HEK293T (cell line): ENCODE measurements around the gene C2orf66.

ENCODE experiments used
- CTCF ChIA-PET: fragments of 350-600 bp; formaldehyde crosslinking; extraction: SDS; loops from one replicate; lab custom pipeline; 2021; ENCODE audit warnings: antibody characterized with exemption, inconsistent platforms; lab: Yijun Ruan, JAX
- POLR2A ChIA-PET: fragments of 350-600 bp; formaldehyde crosslinking; extraction: SDS; loops from one replicate; lab custom pipeline; 2020; ENCODE audit warnings: antibody characterized with exemption, inconsistent platforms; lab: Yijun Ruan, JAX
- DNase-seq: peaks from one replicate; pipeline ENCODE4 v3.0.0; 2012; ENCODE audit warnings: mixed read lengths; ENCODE audit errors: extremely low spot score
- ARNT ChIP-seq: fragments of 450-650 bp; IDR thresholded peaks from 2 replicates; pipeline ENCODE4 v1.6.1; 2017; ENCODE audit warnings: mild to moderate bottlenecking
- BHLHE40 ChIP-seq: fragments of 450-650 bp; IDR thresholded peaks from 2 replicates; pipeline ENCODE4 v1.6.1; 2016; ENCODE audit warnings: mild to moderate bottlenecking, moderate library complexity, borderline replicate concordance
- CTBP1 ChIP-seq: fragments of 450-650 bp; IDR thresholded peaks from 2 replicates; pipeline ENCODE4 v1.6.1; 2016; ENCODE audit warnings: borderline replicate concordance
- ELF4 ChIP-seq: fragments of 450-650 bp; IDR thresholded peaks from 2 replicates; pipeline ENCODE4 v1.6.1; 2017; ENCODE audit warnings: antibody characterized with exemption
- FOXA1 ChIP-seq: fragments of 450-650 bp; IDR thresholded peaks from 2 replicates; pipeline ENCODE4 v1.6.1; 2016; ENCODE audit warnings: mild to moderate bottlenecking
- FOXK2 ChIP-seq: fragments of 450-650 bp; IDR thresholded peaks from 2 replicates; pipeline ENCODE4 v1.6.1; 2016; ENCODE audit warnings: mild to moderate bottlenecking
- FOXM1 ChIP-seq: fragments of 450-650 bp; IDR thresholded peaks from 2 replicates; pipeline ENCODE4 v1.6.1; 2017; ENCODE audit warnings: mild to moderate bottlenecking, borderline replicate concordance
- HDGF ChIP-seq: fragments of 450-650 bp; IDR thresholded peaks from 2 replicates; pipeline ENCODE4 v1.6.1; 2017; ENCODE audit warnings: antibody characterized with exemption, borderline replicate concordance
- L3MBTL2 ChIP-seq: fragments of 450-650 bp; conservative IDR thresholded peaks from 2 replicates; pipeline ENCODE4 v1.6.1; 2016; ENCODE audit warnings: mild to moderate bottlenecking
- LEF1 ChIP-seq: fragments of 450-650 bp; IDR thresholded peaks from 2 replicates; pipeline ENCODE4 v1.6.1; 2017; ENCODE audit warnings: mild to moderate bottlenecking, borderline replicate concordance
- NFRKB ChIP-seq: fragments of 450-650 bp; IDR thresholded peaks from 2 replicates; pipeline ENCODE4 v1.6.1; 2016; ENCODE audit warnings: mild to moderate bottlenecking, moderate library complexity
- PKNOX1 ChIP-seq: fragments of 450-650 bp; IDR thresholded peaks from 2 replicates; pipeline ENCODE4 v1.6.1; 2016
- SP1 ChIP-seq: fragments of 450-650 bp; IDR thresholded peaks from 2 replicates; pipeline ENCODE4 v1.6.1; 2017
- SUZ12 ChIP-seq: fragments of 450-650 bp; IDR thresholded peaks from 2 replicates; pipeline ENCODE4 v1.6.1; 2016; ENCODE audit warnings: mild to moderate bottlenecking
- TARDBP ChIP-seq: fragments of 450-650 bp; IDR thresholded peaks from 2 replicates; pipeline ENCODE4 v1.6.1; 2016
- ZNF384 ChIP-seq: fragments of 450-650 bp; IDR thresholded peaks from 2 replicates; pipeline ENCODE4 v1.6.1; 2016

C2orf66 gene

GRCh38 chr2:196798980-196799379 is 10.2 kb downstream of the C2orf66 start:
- DNase-seq = peak; percentile 7
- ChIA-PET POLR2A (interaction anchor here (1.0 to 2.1 kb wide), 8 partner anchors 9 to 125 kb away, joined by 3 to 9 read pairs (median 3); no protein-coding TSS in a partner anchor), CTCF (no interaction called here)
- TF ChIP-seq ELF4 = no peak

GRCh38 chr2:196792865-196793264 is 16.3 kb downstream of the C2orf66 start:
- no peak for TF ChIP-seq HDGF
- TF ChIP-seq BHLHE40 = no peak
- TF ChIP-seq SP1 = no peak
- TF ChIP-seq FOXK2 = no peak
- no peak for TF ChIP-seq FOXA1
- no peak for TF ChIP-seq NFRKB
- TF ChIP-seq ZNF384 = no peak
- no peak for DNase-seq
- POLR2A ChIA-PET = no interaction called here
- CTCF ChIA-PET = no interaction called here

- TF ChIP-seq PKNOX1 (no peak), ELF4 (no peak), SUZ12 (no peak), CTBP1 (no peak), ARNT (no peak), HDGF (no peak)
- DNase-seq = no peak
- CTCF ChIA-PET = no interaction called here
- POLR2A ChIA-PET = no interaction called here
These were observed 25.6 kb downstream of the C2orf66 start for GRCh38 chr2:196783431-196784094.

GRCh38 chr2:196767101-196767500 is 42.1 kb downstream of the C2orf66 start:
- ChIA-PET CTCF (no interaction called here), POLR2A (no interaction called here)
- DNase-seq = no peak
- TF ChIP-seq ELF4 (no peak), ZNF384 (no peak), FOXA1 (no peak), PKNOX1 (no peak), TARDBP (no peak), CTBP1 (no peak), FOXM1 (no peak), HDGF (no peak)

- CTCF ChIA-PET = no interaction called here
- TF ChIP-seq NFRKB = no peak
- no peak for TF ChIP-seq SP1
- no peak for TF ChIP-seq FOXK2
- no peak for TF ChIP-seq CTBP1
- no peak for TF ChIP-seq ZNF384
- TF ChIP-seq PKNOX1 = no peak
- TF ChIP-seq TARDBP = no peak
- no peak for TF ChIP-seq FOXM1
- TF ChIP-seq ARNT = no peak
- no peak for TF ChIP-seq ELF4
- no peak for DNase-seq
- POLR2A ChIA-PET = no interaction called here
These were observed 49.8 kb downstream of the C2orf66 start for GRCh38 chr2:196759378-196759706.

- DNase-seq = no peak
- ChIA-PET CTCF (no interaction called here), POLR2A (no interaction called here)
- TF ChIP-seq SP1 = no peak
- TF ChIP-seq TARDBP = no peak
- no peak for TF ChIP-seq FOXM1
- TF ChIP-seq SUZ12 = no peak
- no peak for TF ChIP-seq L3MBTL2
- no peak for TF ChIP-seq LEF1
These were observed 50.4 kb downstream of the C2orf66 start for GRCh38 chr2:196758474-196759377.
